ENCODE measurements around the gene STAT1.
A peak's percentile ranks its signal among the peaks of the same experiment; 100 is the strongest.
"Not testable (repeated sequence)": the region's sequence is repeated elsewhere in the genome, so short reads cannot be mapped to it uniquely, and the experiment has no call there.

STAT1 gene

DNA sequence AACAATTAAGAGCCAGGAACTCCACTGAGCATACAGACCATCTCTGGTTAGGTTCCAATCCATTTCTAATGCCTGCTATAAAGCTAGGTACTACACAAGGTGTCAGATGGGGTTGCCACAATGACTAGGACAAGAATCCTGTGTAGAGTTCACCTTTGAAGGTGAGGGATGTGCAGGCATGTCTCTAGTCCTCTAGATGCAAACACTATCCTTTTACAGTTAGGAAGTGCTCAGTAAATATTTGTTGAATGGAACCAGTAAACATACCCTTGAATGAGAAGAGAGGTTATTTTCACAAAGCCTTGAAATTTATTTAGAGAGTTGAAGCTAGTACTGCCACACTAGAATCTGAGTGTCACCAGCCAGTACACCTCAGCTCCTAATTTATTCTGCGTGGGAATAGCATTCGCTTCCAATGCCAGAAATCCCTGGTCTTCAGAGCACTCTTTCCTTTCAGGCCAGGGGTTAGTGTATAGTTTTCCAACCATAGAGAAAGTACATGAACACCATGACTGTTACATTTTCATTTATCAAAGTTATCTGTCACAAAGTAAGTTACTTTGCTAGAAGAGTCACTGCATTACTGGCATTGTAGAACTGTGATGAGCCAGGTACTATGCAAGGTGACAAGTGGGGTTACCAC is 48.3 kb downstream of the STAT1 start:
- H3K4me3 ChIP-seq (ENCODE audit: low read length), result no peak overlapping the region
- H3K27me3 ChIP-seq (replicated peaks; ENCODE audit: control insufficient read depth, insufficient read depth, low read length), result no peaks in the 10 kb centered on the region
- H3K4me1 ChIP-seq (ENCODE audit: control insufficient read depth, insufficient read depth, low read length), result peaks cover 23% of the 10 kb centered on the region
- H3K9me3 ChIP-seq (ENCODE audit: control insufficient read depth, low read length), result no peaks in the 10 kb centered on the region
- H3K9ac ChIP-seq (ENCODE audit: low read length), result no peak overlapping the region
- peaks cover 96% of the 10 kb centered on the region for H3K36me3 ChIP-seq (ENCODE audit: control insufficient read depth, insufficient read depth, low read length, severe bottlenecking)
- DNase-seq (ENCODE audit: low read depth), result no peak

DNA sequence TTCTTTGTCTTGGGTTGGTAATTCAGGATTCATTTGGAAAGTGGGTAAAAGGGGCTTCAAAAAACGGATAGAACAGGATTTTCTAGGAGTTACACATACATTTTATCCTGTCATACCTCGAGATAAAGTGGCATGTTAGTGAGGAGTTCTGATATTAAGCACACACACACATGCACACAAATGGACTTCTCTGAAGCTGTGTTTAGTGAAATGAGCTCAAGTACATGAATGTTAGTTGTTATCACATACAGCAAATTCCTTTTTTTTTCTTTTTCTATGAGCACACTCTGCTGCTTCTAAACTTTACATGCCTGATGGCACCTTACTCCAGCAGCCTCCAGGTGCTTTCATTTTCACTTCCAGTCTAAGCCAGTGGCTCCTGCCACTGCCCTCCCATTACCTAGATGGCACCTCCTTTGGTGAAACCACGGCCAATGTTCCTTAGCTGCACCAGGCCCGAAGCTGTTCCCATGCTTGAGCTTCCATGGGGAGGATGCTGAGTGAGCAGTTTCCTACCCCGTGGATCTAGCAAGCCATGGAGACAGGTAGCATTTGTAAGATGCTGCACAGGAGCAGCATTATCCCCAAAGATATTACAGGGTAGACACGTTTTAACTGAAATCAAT is 49.7 kb downstream of the STAT1 start:
- Histone ChIP-seq H3K4me1 (ENCODE audit: control insufficient read depth, insufficient read depth, low read length) (peaks cover 23% of the 10 kb centered on the region), H3K4me3 (ENCODE audit: low read length) (no peak overlapping the region), H3K9ac (ENCODE audit: low read length) (no peak overlapping the region), H3K9me3 (ENCODE audit: control insufficient read depth, low read length) (no peaks in the 10 kb centered on the region), H3K27me3 (replicated peaks; ENCODE audit: control insufficient read depth, insufficient read depth, low read length) (no peaks in the 10 kb centered on the region), H3K36me3 (ENCODE audit: control insufficient read depth, insufficient read depth, low read length, severe bottlenecking) (peaks cover 89% of the 10 kb centered on the region)
- no peak for DNase-seq (ENCODE audit: low read depth)

DNA sequence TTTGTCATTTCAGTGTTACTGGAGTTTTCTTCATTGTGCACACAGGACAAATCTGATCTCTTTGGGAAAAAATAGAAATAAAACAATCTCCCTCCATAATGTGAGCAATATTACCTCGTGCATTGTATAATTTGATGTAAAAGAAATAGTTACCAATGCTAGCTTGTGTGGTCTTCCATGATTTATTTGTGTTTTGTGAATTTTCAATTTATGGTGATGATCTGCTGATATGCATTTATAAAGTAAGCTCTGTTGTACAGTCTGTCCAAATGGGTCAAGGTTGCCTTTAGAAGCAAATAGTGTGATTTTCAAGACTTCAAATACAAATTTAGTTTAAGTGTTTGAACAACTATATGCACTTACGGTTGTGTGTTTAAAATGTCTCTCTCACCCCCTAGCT is 50.9 kb downstream of the STAT1 start:
- no peak overlapping the region for H3K4me3 ChIP-seq (ENCODE audit: low read length)
- H3K36me3 ChIP-seq (ENCODE audit: control insufficient read depth, insufficient read depth, low read length, severe bottlenecking), result peaks cover 77% of the 10 kb centered on the region
- H3K27me3 ChIP-seq (replicated peaks; ENCODE audit: control insufficient read depth, insufficient read depth, low read length), result no peaks in the 10 kb centered on the region
- H3K4me1 ChIP-seq (ENCODE audit: control insufficient read depth, insufficient read depth, low read length), result peaks cover 23% of the 10 kb centered on the region
- DNase-seq (ENCODE audit: low read depth), result no peak
- no peak overlapping the region for H3K9ac ChIP-seq (ENCODE audit: low read length)
- no peaks in the 10 kb centered on the region for H3K9me3 ChIP-seq (ENCODE audit: control insufficient read depth, low read length)

DNA sequence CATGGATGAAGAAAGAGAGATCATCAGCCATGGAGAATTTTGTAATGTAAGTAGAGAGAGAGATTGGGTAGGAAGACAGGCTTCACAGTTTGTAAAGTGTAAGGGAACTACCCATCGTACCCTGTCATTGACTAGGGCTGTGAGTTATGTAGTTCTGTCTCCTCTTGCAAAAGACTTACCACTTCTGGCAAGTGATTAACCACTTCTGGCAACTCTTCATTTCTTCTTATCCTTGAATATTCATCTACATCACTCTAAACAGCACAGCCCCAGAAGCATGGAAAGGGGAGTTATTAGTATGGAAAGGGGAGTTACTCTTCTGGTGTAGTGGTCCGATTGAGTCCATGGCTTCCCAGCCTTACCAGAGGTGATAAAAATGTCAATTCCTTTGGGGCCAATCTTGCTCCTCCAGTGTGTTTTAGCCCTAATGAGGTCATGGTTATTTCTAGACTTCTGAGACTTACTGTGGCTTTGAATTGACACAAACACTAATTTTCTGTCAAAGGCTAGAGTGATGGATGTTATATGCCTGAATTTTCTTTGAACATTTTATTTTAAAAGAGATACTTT is 52.0 kb downstream of the STAT1 start:
- H3K9ac ChIP-seq (ENCODE audit: low read length), result no peak overlapping the region
- peaks cover 23% of the 10 kb centered on the region for H3K4me1 ChIP-seq (ENCODE audit: control insufficient read depth, insufficient read depth, low read length)
- H3K36me3 ChIP-seq (ENCODE audit: control insufficient read depth, insufficient read depth, low read length, severe bottlenecking), result peaks cover 66% of the 10 kb centered on the region
- no peaks in the 10 kb centered on the region for H3K9me3 ChIP-seq (ENCODE audit: control insufficient read depth, low read length)
- no peak for DNase-seq (ENCODE audit: low read depth)
- H3K4me3 ChIP-seq (ENCODE audit: low read length), result no peak overlapping the region
- H3K27me3 ChIP-seq (replicated peaks; ENCODE audit: control insufficient read depth, insufficient read depth, low read length), result no peaks in the 10 kb centered on the region

DNA sequence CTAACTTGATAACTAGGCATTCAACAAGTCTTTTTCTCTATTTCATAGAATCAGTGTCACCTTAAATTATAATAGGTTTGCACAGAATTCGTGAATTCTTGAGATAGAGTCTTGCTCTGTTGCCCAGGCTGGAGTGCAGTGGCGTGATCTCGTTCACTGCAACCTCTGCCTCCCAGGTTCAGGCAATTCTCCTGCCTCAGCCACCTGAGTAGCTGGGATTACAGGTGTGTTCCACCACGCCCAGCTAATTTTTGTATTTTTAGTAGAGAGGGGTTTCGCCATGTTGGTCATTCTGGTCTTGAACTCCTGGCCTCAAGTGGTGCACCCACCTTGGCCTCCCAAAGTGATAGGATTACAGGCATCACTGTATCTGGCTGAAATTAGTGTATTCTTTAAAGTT is 52.9 kb downstream of the STAT1 start:
- not testable (repeated sequence) for H3K27me3 ChIP-seq (replicated peaks; ENCODE audit: control insufficient read depth, insufficient read depth, low read length); H3K4me3 ChIP-seq (ENCODE audit: low read length); DNase-seq (ENCODE audit: low read depth); H3K9me3 ChIP-seq (ENCODE audit: control insufficient read depth, low read length); H3K9ac ChIP-seq (ENCODE audit: low read length)
- Histone ChIP-seq H3K36me3 (ENCODE audit: control insufficient read depth, insufficient read depth, low read length, severe bottlenecking) (peaks cover 57% of the 10 kb centered on the region), H3K4me1 (ENCODE audit: control insufficient read depth, insufficient read depth, low read length) (peaks cover 23% of the 10 kb centered on the region)

DNA sequence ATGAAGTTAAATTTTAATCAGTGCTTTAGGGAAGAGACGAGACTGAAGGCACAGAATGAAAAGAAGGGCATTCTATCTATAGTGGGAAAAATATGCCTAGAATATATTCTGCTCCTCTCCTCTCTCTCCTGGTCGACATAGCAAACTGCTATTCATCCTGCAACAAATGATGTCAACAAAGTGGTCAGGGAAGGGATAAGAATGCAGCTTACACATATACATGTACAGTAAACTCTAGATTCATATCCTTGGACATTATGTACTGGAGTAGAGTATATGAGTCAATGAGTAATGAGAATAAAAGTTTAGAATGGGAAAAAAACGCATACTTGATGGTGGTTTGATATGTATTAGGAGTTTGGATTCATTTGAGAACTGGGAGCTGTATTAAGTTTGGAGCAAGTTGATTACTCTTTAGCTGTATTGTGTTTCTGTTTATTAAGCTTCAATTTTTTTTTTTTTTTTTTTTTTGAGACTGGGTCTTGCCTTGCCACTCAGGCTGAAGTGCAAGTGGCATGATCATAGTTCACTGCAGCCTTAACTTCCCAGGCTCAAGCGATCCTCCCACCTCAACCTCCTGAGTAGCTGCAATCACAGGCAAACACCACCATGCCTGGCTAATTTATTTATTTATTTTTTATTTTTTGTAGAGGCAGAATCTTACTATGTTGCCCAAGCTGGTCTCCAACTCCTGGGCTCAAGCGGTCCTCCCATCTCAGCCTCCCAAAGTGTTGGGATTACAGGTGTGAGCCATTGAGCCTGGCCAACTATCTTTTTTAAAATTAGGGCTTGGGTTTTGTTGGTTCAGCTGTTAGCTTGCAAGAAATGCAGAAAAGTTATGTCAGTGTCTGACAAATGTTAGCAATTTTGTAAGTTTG is 53.8 kb downstream of the STAT1 start:
- Histone ChIP-seq H3K27me3 (replicated peaks; ENCODE audit: control insufficient read depth, insufficient read depth, low read length) (no peaks in the 10 kb centered on the region), H3K4me1 (ENCODE audit: control insufficient read depth, insufficient read depth, low read length) (peaks cover 23% of the 10 kb centered on the region), H3K4me3 (ENCODE audit: low read length) (no peak overlapping the region), H3K9me3 (ENCODE audit: control insufficient read depth, low read length) (no peaks in the 10 kb centered on the region), H3K9ac (ENCODE audit: low read length) (no peak overlapping the region), H3K36me3 (ENCODE audit: control insufficient read depth, insufficient read depth, low read length, severe bottlenecking) (peaks cover 48% of the 10 kb centered on the region)
- no peak for DNase-seq (ENCODE audit: low read depth)

DNA sequence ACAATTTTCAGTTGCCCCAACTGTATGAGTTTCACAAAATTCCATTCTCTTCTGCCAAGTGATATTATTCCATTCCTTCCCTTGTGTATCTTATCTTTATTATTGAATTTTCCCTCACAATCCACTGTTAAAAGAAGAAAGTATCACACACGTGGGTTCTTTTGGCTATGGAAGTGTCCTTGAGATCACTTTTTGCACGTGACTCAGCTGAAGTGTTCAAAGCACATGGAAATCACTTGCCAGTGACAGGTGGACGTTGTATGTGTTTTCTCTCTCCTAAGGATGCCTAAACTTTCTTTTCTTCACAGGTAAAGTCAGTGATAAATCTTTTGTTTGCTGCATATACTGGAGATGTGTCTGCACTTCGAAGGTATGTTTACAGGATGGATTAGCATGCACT is 60.7 kb downstream of the STAT1 start:
- no peaks in the 10 kb centered on the region for H3K9me3 ChIP-seq (ENCODE audit: control insufficient read depth, low read length)
- H3K4me3 ChIP-seq (ENCODE audit: low read length), result no peak overlapping the region
- no peak for DNase-seq (ENCODE audit: low read depth)
- no peaks in the 10 kb centered on the region for H3K27me3 ChIP-seq (replicated peaks; ENCODE audit: control insufficient read depth, insufficient read depth, low read length)
- H3K36me3 ChIP-seq (ENCODE audit: control insufficient read depth, insufficient read depth, low read length, severe bottlenecking), result no peaks in the 10 kb centered on the region
- no peak overlapping the region for H3K9ac ChIP-seq (ENCODE audit: low read length)
- H3K4me1 ChIP-seq (ENCODE audit: control insufficient read depth, insufficient read depth, low read length), result peaks cover 6% of the 10 kb centered on the region

DNA sequence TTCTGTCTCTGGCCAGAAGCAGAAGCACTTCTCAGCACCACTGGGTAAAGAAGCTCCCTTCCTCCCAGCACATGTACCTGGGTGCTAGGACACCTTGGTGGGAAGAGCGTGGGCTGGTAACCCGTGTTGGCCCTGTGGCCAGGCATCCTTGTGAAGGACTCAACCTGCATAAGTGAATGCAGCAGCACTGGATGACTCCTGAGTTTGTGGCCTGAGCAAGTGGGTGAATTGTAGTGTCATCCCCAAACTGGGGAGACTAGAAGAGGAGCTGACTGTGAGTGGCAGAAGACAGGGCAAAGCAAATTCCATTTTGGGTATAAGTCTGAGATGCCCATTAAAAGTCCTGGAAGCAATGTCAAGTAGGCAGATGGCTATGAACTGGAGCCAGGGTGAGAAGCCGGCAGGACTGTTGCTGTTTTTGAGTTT is 63.4 kb downstream of the STAT1 start:
- no peaks in the 10 kb centered on the region for H3K36me3 ChIP-seq (ENCODE audit: control insufficient read depth, insufficient read depth, low read length, severe bottlenecking)
- H3K9me3 ChIP-seq (ENCODE audit: control insufficient read depth, low read length), result no peaks in the 10 kb centered on the region
- H3K27me3 ChIP-seq (replicated peaks; ENCODE audit: control insufficient read depth, insufficient read depth, low read length), result no peaks in the 10 kb centered on the region
- no peak overlapping the region for H3K4me3 ChIP-seq (ENCODE audit: low read length)
- no peak overlapping the region for H3K9ac ChIP-seq (ENCODE audit: low read length)
- DNase-seq (ENCODE audit: low read depth), result no peak
- peaks cover 28% of the 10 kb centered on the region for H3K4me1 ChIP-seq (ENCODE audit: control insufficient read depth, insufficient read depth, low read length)

DNA sequence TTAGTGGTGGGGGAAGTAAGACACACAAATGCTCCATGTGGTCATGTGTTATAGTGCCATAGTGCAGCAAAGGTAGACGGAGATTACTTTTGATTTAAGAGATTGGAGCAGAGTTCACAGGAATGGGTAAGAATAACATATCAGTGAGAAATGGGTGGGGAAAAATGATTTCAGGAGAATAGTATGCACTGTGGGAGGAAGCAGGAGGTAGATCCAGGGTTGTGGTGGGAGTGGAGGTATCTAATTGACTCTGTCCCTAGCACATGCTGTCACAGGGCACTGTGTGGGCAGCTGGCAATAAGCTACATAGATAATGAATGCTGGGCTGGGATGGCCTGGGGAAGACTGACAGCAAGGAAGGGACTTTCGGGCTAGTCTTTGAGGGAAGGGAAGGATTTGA is 65.3 kb downstream of the STAT1 start:
- peak; percentile 42 for DNase-seq (ENCODE audit: low read depth)
- Histone ChIP-seq H3K27me3 (replicated peaks; ENCODE audit: control insufficient read depth, insufficient read depth, low read length) (no peaks in the 10 kb centered on the region), H3K9me3 (ENCODE audit: control insufficient read depth, low read length) (no peaks in the 10 kb centered on the region), H3K9ac (ENCODE audit: low read length) (no peak overlapping the region), H3K4me3 (ENCODE audit: low read length) (no peak overlapping the region), H3K36me3 (ENCODE audit: control insufficient read depth, insufficient read depth, low read length, severe bottlenecking) (no peaks in the 10 kb centered on the region), H3K4me1 (ENCODE audit: control insufficient read depth, insufficient read depth, low read length) (peaks cover 28% of the 10 kb centered on the region)

DNA sequence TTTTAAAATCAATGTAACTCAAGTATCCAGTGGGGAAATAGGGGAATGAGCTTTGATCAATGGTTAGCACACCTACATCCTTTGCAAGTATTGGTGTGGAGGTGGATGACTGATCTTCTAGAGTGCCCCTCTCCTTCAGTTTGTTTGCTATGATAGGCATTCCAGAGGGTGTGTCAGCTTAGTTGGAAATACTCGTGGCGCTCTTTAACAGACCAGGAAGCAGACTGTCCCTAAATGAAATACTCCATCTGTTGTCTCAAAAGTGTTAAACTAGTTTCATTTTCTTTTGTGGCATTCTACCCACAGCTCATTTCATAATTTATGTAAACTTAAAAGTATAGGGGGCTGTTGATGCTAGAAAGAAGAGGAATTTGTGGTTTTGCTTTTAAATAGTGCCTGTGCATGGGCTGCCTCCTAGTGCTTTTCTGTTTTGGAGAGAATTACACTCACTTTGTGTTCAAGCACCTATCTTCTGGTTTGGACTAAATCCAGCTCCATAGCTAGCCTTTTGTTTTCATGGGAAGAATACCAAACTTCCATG is 66.2 kb downstream of the STAT1 start:
- Histone ChIP-seq H3K27me3 (replicated peaks; ENCODE audit: control insufficient read depth, insufficient read depth, low read length) (no peaks in the 10 kb centered on the region), H3K9ac (ENCODE audit: low read length) (peak overlapping the region; percentile 18), H3K9me3 (ENCODE audit: control insufficient read depth, low read length) (no peaks in the 10 kb centered on the region), H3K36me3 (ENCODE audit: control insufficient read depth, insufficient read depth, low read length, severe bottlenecking) (no peaks in the 10 kb centered on the region), H3K4me1 (ENCODE audit: control insufficient read depth, insufficient read depth, low read length) (peaks cover 28% of the 10 kb centered on the region), H3K4me3 (ENCODE audit: low read length) (no peak overlapping the region)
- DNase-seq (ENCODE audit: low read depth), result peak; percentile 86

DNA sequence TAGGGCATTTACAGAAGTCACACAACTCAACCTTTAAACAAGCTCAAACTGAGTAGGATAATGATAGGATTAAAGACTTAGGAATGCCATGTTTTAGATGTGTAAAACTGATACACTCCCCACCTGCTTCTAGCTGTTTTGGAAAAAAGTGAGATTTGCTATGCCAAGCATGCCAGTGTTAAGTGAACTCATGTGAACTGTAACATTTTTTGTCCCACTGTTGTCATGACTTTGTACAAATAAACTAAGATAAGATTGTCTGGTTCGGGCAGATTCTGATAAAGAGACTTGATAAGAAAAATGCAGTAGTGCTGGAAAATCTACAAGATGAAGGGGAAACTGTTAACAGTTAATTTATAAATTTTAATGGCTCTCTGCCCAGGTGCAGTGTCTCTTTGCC is 66.8 kb downstream of the STAT1 start:
- Histone ChIP-seq H3K27me3 (replicated peaks; ENCODE audit: control insufficient read depth, insufficient read depth, low read length) (no peaks in the 10 kb centered on the region), H3K9ac (ENCODE audit: low read length) (no peak overlapping the region), H3K4me1 (ENCODE audit: control insufficient read depth, insufficient read depth, low read length) (peaks cover 28% of the 10 kb centered on the region), H3K4me3 (ENCODE audit: low read length) (no peak overlapping the region), H3K9me3 (ENCODE audit: control insufficient read depth, low read length) (no peaks in the 10 kb centered on the region), H3K36me3 (ENCODE audit: control insufficient read depth, insufficient read depth, low read length, severe bottlenecking) (no peaks in the 10 kb centered on the region)
- DNase-seq (ENCODE audit: low read depth), result peak; percentile 48

Data from adipocyte (in vitro differentiated cells).